HepG2 (cell line): ENCODE data around the gene PDP2. TPM values are rescaled to one million over a fixed set of nuclear protein-coding genes. Genes with fewer than 3 reads are reported as not detected.
A peak's percentile ranks its signal among the peaks of the same experiment; 100 is the strongest.

Experiments used
- JUNB ChIP-seq: sonication (generic); formaldehyde crosslinking; IDR thresholded peaks from 2 replicates; pipeline ENCODE4 v1.8.0; 2022; ENCODE audit warnings: missing genetic modification reagents, mild to moderate bottlenecking, borderline replicate concordance
- RXRA ChIP-seq: sonication (generic); formaldehyde crosslinking; IDR thresholded peaks from 2 replicates; pipeline ENCODE4 v1.5.1; 2020; ENCODE audit warnings: missing genetic modification reagents
- THAP11 ChIP-seq: IDR thresholded peaks from 2 replicates; pipeline ENCODE4 v1.6.1; 2016; ENCODE audit warnings: missing biosample characterization, missing genetic modification reagents
- ZBTB4 ChIP-seq: sonication (generic); formaldehyde crosslinking; IDR thresholded peaks from 2 replicates; pipeline ENCODE4 v1.4.0; 2020; ENCODE audit warnings: missing genetic modification reagents, mild to moderate bottlenecking, borderline replicate concordance
- ZNF549 ChIP-seq: sonication (generic); formaldehyde crosslinking; IDR thresholded peaks from 2 replicates; pipeline ENCODE4 v1.5.0; 2020; ENCODE audit warnings: missing genetic modification reagents
- polyA plus RNA-seq, 8 experiments: library from polyadenylated mRNA; depleted of rRNA in 3 of 8; stranded (reverse) in 7 of 8; unstranded in 1 of 8; fragments of >200 nt; fragmentation: Illumina TruSeq in 4 of 8; extraction: Trizol in 4 of 8; gene quantifications; 2 replicates each; pipeline versions ENCODE4 v1.2.1 to v1.2.3, GENCODE V29; 2011 to 2016; ENCODE audit warnings: low read depth in 4 of 8, missing spikeins in 1 of 8, mixed read lengths in 1 of 8; ENCODE audit not compliant: insufficient read depth in 1 of 8
- total RNA-seq, 5 experiments: library from RNA; depleted of rRNA; stranded (reverse); fragments of >200 nt; fragmentation: Illumina TruSeq; extraction: Trizol; gene quantifications; 2 replicates each; pipeline ENCODE4 v1.2.3, GENCODE V29; 2016; ENCODE audit warnings: low read depth in 1 of 5
- TF ChIP-seq, protein P1 (sequence below): sonication (generic); formaldehyde crosslinking; IDR thresholded peaks from 2 replicates; pipeline ENCODE4 v1.5.1; 2020; ENCODE audit warnings: missing genetic modification reagents, mild to moderate bottlenecking, borderline replicate concordance
- TF ChIP-seq, protein P2 (sequence below): sonication (generic); formaldehyde crosslinking; IDR thresholded peaks from 2 replicates; pipeline ENCODE4 v1.4.0; 2020; ENCODE audit warnings: missing genetic modification reagents
- TF ChIP-seq, protein P3 (sequence below), 2 experiments: sonication (generic) in 1 of 2; formaldehyde crosslinking in 1 of 2; IDR thresholded peaks; 2 replicates each; pipeline versions ENCODE4 v1.4.0 to v1.6.1; 2016 to 2020; ENCODE audit warnings: borderline replicate concordance in 1 of 2, low read depth in 1 of 2, mild to moderate bottlenecking in 1 of 2, missing genetic modification reagents in 1 of 2
- TF ChIP-seq, protein P4 (sequence below): sonication (generic); formaldehyde crosslinking; conservative IDR thresholded peaks from 2 replicates; pipeline ENCODE4 v1.4.0; 2020; ENCODE audit warnings: mild to moderate bottlenecking, missing genetic modification reagents, moderate library complexity
- TF ChIP-seq, protein P5 (sequence below): IDR thresholded peaks from 2 replicates; pipeline ENCODE4 v1.6.1; 2016

PDP2 gene
- total and polyA plus RNA-seq, 2 of the 13 experiments (the other 11 are each of a cell fraction or from before 2014, with no cell fraction given), result 12.8 to 15.8 TPM

DNA sequence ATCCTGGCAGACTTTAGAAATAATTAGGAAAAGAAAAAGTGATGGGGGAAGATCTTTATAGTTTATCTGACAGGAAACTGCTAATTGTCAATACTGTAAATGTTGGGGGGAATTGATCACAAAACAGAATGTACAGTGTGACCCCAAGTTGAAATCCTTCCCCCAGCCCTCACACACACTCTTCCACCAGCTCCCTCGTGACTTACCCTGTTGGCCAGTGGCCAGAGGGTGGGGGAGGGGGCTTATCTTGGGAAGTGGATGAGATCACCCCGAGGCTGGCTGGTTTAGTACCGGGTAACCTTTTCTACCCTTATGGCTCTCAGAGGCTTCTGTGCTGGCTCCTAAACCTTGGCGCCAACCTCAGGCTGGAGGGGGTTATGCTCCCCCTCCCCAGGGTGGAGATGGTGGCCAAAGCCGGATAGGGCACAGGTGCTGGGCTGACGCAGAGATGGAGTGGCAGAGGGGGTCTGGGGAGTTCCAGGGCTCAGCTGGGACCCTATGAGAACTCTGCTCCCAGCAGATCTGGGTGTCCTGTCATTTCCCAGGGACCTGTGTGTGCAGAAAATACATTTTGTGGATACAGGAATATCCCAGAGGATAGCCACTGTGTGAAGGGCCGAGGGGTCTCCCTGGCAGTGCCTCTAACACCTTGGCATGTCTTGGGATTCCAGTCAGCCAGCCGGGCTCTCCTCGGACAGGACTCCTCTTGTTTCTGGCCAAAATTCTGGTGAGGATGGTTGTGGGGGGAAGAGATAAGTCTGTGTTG, 19.8 kb downstream of the PDP2 start (continued):
- TF ChIP-seq, protein P1, sequence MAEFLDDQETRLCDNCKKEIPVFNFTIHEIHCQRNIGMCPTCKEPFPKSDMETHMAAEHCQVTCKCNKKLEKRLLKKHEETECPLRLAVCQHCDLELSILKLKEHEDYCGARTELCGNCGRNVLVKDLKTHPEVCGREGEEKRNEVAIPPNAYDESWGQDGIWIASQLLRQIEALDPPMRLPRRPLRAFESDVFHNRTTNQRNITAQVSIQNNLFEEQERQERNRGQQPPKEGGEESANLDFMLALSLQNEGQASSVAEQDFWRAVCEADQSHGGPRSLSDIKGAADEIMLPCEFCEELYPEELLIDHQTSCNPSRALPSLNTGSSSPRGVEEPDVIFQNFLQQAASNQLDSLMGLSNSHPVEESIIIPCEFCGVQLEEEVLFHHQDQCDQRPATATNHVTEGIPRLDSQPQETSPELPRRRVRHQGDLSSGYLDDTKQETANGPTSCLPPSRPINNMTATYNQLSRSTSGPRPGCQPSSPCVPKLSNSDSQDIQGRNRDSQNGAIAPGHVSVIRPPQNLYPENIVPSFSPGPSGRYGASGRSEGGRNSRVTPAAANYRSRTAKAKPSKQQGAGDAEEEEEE, result no peak
- no peak for TF ChIP-seq ZBTB4 (CRISPR knock-in tag)
- TF ChIP-seq, protein P2, sequence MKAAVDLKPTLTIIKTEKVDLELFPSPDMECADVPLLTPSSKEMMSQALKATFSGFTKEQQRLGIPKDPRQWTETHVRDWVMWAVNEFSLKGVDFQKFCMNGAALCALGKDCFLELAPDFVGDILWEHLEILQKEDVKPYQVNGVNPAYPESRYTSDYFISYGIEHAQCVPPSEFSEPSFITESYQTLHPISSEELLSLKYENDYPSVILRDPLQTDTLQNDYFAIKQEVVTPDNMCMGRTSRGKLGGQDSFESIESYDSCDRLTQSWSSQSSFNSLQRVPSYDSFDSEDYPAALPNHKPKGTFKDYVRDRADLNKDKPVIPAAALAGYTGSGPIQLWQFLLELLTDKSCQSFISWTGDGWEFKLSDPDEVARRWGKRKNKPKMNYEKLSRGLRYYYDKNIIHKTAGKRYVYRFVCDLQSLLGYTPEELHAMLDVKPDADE (CRISPR knock-in tag), result no peak
- TF ChIP-seq, protein P3, sequence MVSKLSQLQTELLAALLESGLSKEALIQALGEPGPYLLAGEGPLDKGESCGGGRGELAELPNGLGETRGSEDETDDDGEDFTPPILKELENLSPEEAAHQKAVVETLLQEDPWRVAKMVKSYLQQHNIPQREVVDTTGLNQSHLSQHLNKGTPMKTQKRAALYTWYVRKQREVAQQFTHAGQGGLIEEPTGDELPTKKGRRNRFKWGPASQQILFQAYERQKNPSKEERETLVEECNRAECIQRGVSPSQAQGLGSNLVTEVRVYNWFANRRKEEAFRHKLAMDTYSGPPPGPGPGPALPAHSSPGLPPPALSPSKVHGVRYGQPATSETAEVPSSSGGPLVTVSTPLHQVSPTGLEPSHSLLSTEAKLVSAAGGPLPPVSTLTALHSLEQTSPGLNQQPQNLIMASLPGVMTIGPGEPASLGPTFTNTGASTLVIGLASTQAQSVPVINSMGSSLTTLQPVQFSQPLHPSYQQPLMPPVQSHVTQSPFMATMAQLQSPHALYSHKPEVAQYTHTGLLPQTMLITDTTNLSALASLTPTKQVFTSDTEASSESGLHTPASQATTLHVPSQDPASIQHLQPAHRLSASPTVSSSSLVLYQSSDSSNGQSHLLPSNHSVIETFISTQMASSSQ (IDR thresholded peaks at IDR 0.05; ENCODE audit: low read depth), result no peak
- TF ChIP-seq, protein P3 (CRISPR knock-in tag; IDR thresholded peaks at IDR 0.05; ENCODE audit: borderline replicate concordance), result no peak
- TF ChIP-seq, protein P4, sequence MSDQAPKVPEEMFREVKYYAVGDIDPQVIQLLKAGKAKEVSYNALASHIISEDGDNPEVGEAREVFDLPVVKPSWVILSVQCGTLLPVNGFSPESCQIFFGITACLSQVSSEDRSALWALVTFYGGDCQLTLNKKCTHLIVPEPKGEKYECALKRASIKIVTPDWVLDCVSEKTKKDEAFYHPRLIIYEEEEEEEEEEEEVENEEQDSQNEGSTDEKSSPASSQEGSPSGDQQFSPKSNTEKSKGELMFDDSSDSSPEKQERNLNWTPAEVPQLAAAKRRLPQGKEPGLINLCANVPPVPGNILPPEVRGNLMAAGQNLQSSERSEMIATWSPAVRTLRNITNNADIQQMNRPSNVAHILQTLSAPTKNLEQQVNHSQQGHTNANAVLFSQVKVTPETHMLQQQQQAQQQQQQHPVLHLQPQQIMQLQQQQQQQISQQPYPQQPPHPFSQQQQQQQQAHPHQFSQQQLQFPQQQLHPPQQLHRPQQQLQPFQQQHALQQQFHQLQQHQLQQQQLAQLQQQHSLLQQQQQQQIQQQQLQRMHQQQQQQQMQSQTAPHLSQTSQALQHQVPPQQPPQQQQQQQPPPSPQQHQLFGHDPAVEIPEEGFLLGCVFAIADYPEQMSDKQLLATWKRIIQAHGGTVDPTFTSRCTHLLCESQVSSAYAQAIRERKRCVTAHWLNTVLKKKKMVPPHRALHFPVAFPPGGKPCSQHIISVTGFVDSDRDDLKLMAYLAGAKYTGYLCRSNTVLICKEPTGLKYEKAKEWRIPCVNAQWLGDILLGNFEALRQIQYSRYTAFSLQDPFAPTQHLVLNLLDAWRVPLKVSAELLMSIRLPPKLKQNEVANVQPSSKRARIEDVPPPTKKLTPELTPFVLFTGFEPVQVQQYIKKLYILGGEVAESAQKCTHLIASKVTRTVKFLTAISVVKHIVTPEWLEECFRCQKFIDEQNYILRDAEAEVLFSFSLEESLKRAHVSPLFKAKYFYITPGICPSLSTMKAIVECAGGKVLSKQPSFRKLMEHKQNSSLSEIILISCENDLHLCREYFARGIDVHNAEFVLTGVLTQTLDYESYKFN, result peak; percentile 47; the same call in 1 of the 2 replicates
- no peak for TF ChIP-seq JUNB (CRISPR knock-in tag)
- peak; percentile 47 for TF ChIP-seq THAP11 (CRISPR knock-in tag)
- TF ChIP-seq, protein P5, sequence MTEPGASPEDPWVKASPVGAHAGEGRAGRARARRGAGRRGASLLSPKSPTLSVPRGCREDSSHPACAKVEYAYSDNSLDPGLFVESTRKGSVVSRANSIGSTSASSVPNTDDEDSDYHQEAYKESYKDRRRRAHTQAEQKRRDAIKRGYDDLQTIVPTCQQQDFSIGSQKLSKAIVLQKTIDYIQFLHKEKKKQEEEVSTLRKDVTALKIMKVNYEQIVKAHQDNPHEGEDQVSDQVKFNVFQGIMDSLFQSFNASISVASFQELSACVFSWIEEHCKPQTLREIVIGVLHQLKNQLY, result no peak
- TF ChIP-seq ZNF549 (CRISPR knock-in tag), result no peak
- TF ChIP-seq RXRA (CRISPR knock-in tag), result 0 out of 2 replicates have a peak, but pooled peaks have one; percentile 20
